ENCODE data around the gene PHACTR1.
"Not testable (repeated sequence)": the region's sequence is repeated elsewhere in the genome, so short reads cannot be mapped to it uniquely, and the experiment has no call there.

The PHACTR1 gene

DNA sequence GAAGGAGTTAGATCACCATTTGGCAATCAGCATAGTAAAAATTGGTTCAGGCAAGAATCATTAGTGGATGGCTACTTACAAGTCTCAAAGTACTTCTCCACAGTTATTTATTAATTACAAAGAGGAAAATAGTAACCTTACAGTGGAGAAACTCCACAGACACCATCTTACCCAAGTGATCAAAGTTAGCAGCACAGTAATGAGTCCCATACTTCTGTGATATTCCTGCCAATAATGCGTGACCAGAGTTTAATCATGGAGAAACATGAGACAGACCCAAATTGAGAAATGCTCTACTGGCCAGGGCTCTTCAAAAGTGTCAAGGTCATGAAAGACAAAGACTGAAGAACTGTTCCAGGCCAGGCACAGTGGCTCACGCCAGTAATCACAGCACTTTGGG lies 602.3 kb downstream of the PHACTR1 start:
- FAIRE-seq, result no peak
- no peak for DNase-seq (ENCODE audit: insufficient read length, low spot score)

GRCh38 chr6:13319891-13320564 lies 603.5 kb downstream of the PHACTR1 start:
- FAIRE-seq, result no peak
- DNase-seq (ENCODE audit: insufficient read length, low spot score), result no peak

- not testable (repeated sequence) for DNase-seq (ENCODE audit: insufficient read length, low spot score); FAIRE-seq
Observed at GRCh38 chr6:13326031-13326586, 609.5 kb downstream of the PHACTR1 start.

- no peak for FAIRE-seq
Observed at GRCh38 chr6:13327691-13328075, 611.1 kb downstream of the PHACTR1 start.

GRCh38 chr6:13328076-13328874 lies 611.7 kb downstream of the PHACTR1 start, which contains the start of gene TBC1D7:
TBC1D7 (minus strand) TSS chr6:13328537; CDS start chr6:13326898, 1,639 bp downstream.
- DNase-seq (ENCODE audit: insufficient read length, low spot score) (peak; percentile 79), FAIRE-seq (peak; percentile 88)

More at GRCh38 chr6:13327691-13328075, 611.1 kb downstream of the PHACTR1 start:
- DNase-seq (ENCODE audit: insufficient read length, low spot score), result no peak

DNA sequence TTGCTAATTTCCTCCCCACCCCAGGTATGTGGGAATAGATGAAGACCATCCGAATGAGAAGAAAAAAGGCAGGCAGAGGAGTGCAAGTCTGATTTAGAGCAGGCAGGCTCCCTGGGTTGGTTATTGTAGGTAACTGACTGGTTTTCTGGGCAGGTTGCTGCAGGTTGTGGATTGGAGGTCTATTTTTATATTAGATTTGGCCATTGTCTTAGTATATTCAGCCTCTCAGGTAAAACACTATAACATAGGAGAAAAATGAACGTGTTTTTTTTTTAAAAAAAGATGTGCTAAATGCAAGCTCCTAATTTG lies 612.3 kb downstream of the PHACTR1 start:
- no peak for DNase-seq (ENCODE audit: insufficient read length, low spot score)
- FAIRE-seq, result no peak

GRCh38 chr6:13331516-13332348 lies 615.2 kb downstream of the PHACTR1 start:
- DNase-seq (ENCODE audit: insufficient read length, low spot score), result no peak
- FAIRE-seq, result peak; percentile 33

GRCh38 chr6:13332349-13332706 lies 615.8 kb downstream of the PHACTR1 start:
- no peak for DNase-seq (ENCODE audit: insufficient read length, low spot score)
- no peak for FAIRE-seq

- FAIRE-seq (no peak), DNase-seq (ENCODE audit: insufficient read length, low spot score) (no peak)
Observed at GRCh38 chr6:13334953-13335352, 618.4 kb downstream of the PHACTR1 start.

DNA sequence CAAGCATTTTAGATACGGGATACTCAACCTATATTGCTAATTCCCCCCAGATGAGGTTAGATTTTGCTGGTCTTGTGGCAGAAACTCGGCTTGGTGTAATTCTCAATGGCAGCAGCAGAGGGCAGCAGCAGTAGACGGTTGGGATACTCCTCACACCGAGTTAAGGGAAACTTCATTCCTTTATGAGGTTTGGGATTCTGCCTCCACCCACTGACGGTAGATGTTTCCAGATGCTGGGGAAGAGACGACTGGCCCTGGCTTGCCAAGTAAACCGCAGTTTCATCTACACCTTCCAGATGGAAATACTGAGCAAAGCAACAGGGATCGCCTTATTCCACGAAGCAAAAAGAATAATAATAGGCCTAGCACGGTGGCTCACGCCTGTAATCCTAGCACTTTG lies 620.0 kb downstream of the PHACTR1 start:
- peak; percentile 88 for FAIRE-seq

DNA sequence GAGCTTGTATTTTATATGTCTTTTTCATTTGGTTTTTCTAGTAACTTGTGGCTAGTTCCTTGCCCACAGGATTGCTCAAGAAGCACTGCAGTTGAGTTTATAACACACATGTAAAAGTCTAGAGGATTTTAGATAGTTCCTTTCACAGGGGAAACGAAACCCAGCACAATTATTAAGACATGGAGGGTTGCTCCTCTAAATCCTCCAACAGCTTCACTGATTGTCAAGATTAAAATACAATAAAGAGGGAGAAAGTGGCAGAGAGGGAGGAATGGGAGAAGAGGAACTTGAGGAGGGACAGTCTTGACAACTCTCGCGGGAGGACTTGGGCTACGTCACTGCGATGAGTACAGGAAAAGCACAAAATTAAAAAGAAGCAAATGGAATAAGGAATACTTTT lies 621.5 kb downstream of the PHACTR1 start:
- FAIRE-seq, result peak; percentile 59

More for the DNA sequence above, 620.0 kb downstream of the PHACTR1 start:
- peak; percentile 41 for DNase-seq (ENCODE audit: insufficient read length, low spot score)

More for the DNA sequence above, 621.5 kb downstream of the PHACTR1 start:
- DNase-seq (ENCODE audit: insufficient read length, low spot score), result no peak
